Osteoblast (primary cell): ENCODE data around the gene CRYZL1. TPM values are rescaled to one million over a fixed set of nuclear protein-coding genes. Genes with fewer than 3 reads are reported as not detected.
A peak's percentile ranks its signal among the peaks of the same experiment; 100 is the strongest.

ENCODE experiments used
- DNase-seq: peaks from one replicate; pipeline ENCODE4 v3.0.0; 2011; ENCODE audit warnings: low spot score, mixed read lengths; ENCODE audit not compliant: insufficient read length; ENCODE audit errors: missing footprints
- H2AFZ ChIP-seq: 2 replicates; pipeline ENCODE4 v1.6.0; 2011; ENCODE audit warnings: mild to moderate bottlenecking, low read length
- H3K27ac ChIP-seq: 2 replicates; pipeline ENCODE4 v1.5.1; 2011; ENCODE audit warnings: mild to moderate bottlenecking, low read depth, low read length, moderate library complexity
- H3K27me3 ChIP-seq: 2 replicates; pipeline ENCODE4 v1.6.0; 2012; ENCODE audit warnings: mild to moderate bottlenecking, control low read depth, inconsistent platforms, low read length, moderate library complexity; ENCODE audit not compliant: insufficient read depth
- H3K36me3 ChIP-seq: 2 replicates; pipeline ENCODE4 v1.5.1; 2011; ENCODE audit warnings: mild to moderate bottlenecking, low read length, control low read depth, moderate library complexity; ENCODE audit not compliant: insufficient read depth
- H3K4me1 ChIP-seq: 2 replicates; pipeline ENCODE4 v1.5.1; 2011; ENCODE audit warnings: mild to moderate bottlenecking, low read length, control low read depth, moderate library complexity; ENCODE audit not compliant: insufficient read depth
- H3K4me2 ChIP-seq: 2 replicates; pipeline ENCODE4 v1.6.0; 2011; ENCODE audit warnings: mild to moderate bottlenecking, low read length; ENCODE audit not compliant: insufficient read depth
- H3K4me3 ChIP-seq: fragments of 200-600 bp; sonication (generic); 3 replicates; pipeline ENCODE4 v1.5.1; 2012; ENCODE audit warnings: mild to moderate bottlenecking, low read length, inconsistent platforms; ENCODE audit not compliant: insufficient read depth
- H3K79me2 ChIP-seq: 2 replicates; pipeline ENCODE4 v1.6.0; 2012; ENCODE audit warnings: mild to moderate bottlenecking, low read length, control low read depth, inconsistent platforms; ENCODE audit not compliant: insufficient read depth
- H3K9me3 ChIP-seq: 2 replicates; pipeline ENCODE4 v1.5.1; 2011; ENCODE audit warnings: low read depth, low read length, control low read depth
- H4K20me1 ChIP-seq: 2 replicates; pipeline ENCODE4 v1.6.0; 2012; ENCODE audit warnings: mild to moderate bottlenecking, low read length, control low read depth; ENCODE audit not compliant: insufficient read depth
- CTCF ChIP-seq: IDR thresholded peaks from 2 replicates; pipeline ENCODE4 v1.5.1; 2011; ENCODE audit warnings: mild to moderate bottlenecking, low read depth, low read length, moderate library complexity; ENCODE audit errors: extremely low read depth
- total RNA-seq: library from RNA; depleted of rRNA; stranded (reverse); fragments of >200 nt; gene quantifications from 2 replicates; pipeline ENCODE4 v1.2.3, GENCODE V29; 2012

Gene CRYZL1
- total RNA-seq, 1 donor: 28.6 TPM

GRCh38 chr21:33648555-33648954 lies 7.0 kb upstream of the CRYZL1 start:
- Histone ChIP-seq H3K36me3 (no peaks in the 10 kb centered on the region), H2AFZ (no peak overlapping the region), H3K27ac (no peak overlapping the region), H3K4me2 (no peak overlapping the region), H3K9me3 (no peaks in the 10 kb centered on the region), H3K79me2 (peaks cover 94% of the 10 kb centered on the region), H4K20me1 (peaks cover 23% of the 10 kb centered on the region), H3K4me1 (peaks cover 12% of the 10 kb centered on the region), H3K27me3 (no peaks in the 10 kb centered on the region), H3K4me3 (no peak overlapping the region)
- TF ChIP-seq CTCF: no peak
- no peak for DNase-seq

- no peak overlapping the region for H2AFZ ChIP-seq
- no peaks in the 10 kb centered on the region for H3K27me3 ChIP-seq
- no peak overlapping the region for H3K4me2 ChIP-seq
- peaks cover 22% of the 10 kb centered on the region for H4K20me1 ChIP-seq
- no peak overlapping the region for H3K4me3 ChIP-seq
- peaks cover 95% of the 10 kb centered on the region for H3K79me2 ChIP-seq
- no peaks in the 10 kb centered on the region for H3K36me3 ChIP-seq
- TF ChIP-seq CTCF: no peak
- DNase-seq: no peak
- no peaks in the 10 kb centered on the region for H3K9me3 ChIP-seq
- no peak overlapping the region for H3K27ac ChIP-seq
- peaks cover 14% of the 10 kb centered on the region for H3K4me1 ChIP-seq
Observed at GRCh38 chr21:33647587-33647986, 6.0 kb upstream of the CRYZL1 start.

GRCh38 chr21:33645730-33646129 lies 4.2 kb upstream of the CRYZL1 start:
- DNase-seq: no peak
- Histone ChIP-seq H2AFZ (no peak overlapping the region), H4K20me1 (peaks cover 22% of the 10 kb centered on the region), H3K4me2 (no peak overlapping the region), H3K36me3 (no peaks in the 10 kb centered on the region), H3K27ac (no peak overlapping the region), H3K4me1 (peaks cover 14% of the 10 kb centered on the region), H3K79me2 (peaks cover 86% of the 10 kb centered on the region), H3K27me3 (no peaks in the 10 kb centered on the region), H3K9me3 (no peaks in the 10 kb centered on the region), H3K4me3 (no peak overlapping the region)
- no peak for TF ChIP-seq CTCF

GRCh38 chr21:33644383-33645074 lies 3.0 kb upstream of the CRYZL1 start:
- H3K4me1 ChIP-seq: peaks cover 18% of the 10 kb centered on the region
- H4K20me1 ChIP-seq: peaks cover 22% of the 10 kb centered on the region
- peak overlapping the region; percentile 97 for H3K4me2 ChIP-seq
- peaks cover 83% of the 10 kb centered on the region for H3K79me2 ChIP-seq
- peak overlapping the region; percentile 68 for H3K27ac ChIP-seq
- H3K9me3 ChIP-seq: no peaks in the 10 kb centered on the region
- peak overlapping the region; percentile 99 for H3K4me3 ChIP-seq
- no peaks in the 10 kb centered on the region for H3K36me3 ChIP-seq
- peak; percentile 89 for DNase-seq
- TF ChIP-seq CTCF: no peak
- no peaks in the 10 kb centered on the region for H3K27me3 ChIP-seq
- H2AFZ ChIP-seq: no peak overlapping the region
